ENCODE results near the gene NUDT14.

DNA sequence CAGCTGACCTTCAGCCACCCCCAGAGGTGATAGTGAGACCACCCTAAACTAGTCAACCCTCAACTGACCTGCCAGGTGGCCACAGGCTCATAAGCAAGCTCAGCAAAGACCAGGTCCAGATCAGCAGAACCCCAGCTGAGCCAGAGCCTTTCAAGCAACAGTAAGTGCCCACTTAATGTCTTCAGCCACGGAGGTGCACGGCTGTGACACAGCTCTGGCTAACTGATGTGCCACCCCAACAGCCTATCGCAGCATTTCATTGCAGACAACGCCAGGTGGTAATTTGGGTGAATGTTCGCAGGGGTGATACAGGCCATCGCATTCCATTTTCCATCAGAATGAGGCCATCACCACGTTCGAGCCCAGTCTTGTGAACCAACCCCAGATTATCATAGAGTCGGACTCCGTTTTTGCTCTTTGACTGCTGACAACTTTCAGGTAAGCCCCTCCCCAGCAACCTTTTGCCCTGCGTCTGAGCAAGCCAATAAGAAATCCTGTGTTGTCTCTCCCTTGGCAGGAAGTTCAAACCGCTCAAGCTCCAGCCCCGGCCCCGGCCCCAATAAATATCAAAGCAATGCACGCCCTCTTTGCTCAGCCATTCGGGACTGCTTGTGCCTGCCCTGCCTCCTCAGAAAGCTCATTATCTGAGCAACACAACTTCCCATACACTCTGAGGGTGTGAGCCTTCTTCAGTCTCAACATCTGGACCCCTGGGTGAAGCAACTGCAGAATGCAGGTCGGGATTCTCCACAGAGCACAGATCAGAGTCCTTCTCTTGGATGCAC lies 56.9 kb downstream of the NUDT14 start:
- TF ChIP-seq GATA3 (IDR thresholded peaks at IDR 0.05; ENCODE audit: low read depth, low read length) (no peak), GATA2 (IDR thresholded peaks at IDR 0.05; ENCODE audit: low read depth, low read length) (no peak)

All from SH-SY5Y (cell line).